ENCODE data around the gene NAGS. TPM values are rescaled to one million over a fixed set of nuclear protein-coding genes. Genes with fewer than 3 reads are reported as not detected.

The NAGS gene, protein sequence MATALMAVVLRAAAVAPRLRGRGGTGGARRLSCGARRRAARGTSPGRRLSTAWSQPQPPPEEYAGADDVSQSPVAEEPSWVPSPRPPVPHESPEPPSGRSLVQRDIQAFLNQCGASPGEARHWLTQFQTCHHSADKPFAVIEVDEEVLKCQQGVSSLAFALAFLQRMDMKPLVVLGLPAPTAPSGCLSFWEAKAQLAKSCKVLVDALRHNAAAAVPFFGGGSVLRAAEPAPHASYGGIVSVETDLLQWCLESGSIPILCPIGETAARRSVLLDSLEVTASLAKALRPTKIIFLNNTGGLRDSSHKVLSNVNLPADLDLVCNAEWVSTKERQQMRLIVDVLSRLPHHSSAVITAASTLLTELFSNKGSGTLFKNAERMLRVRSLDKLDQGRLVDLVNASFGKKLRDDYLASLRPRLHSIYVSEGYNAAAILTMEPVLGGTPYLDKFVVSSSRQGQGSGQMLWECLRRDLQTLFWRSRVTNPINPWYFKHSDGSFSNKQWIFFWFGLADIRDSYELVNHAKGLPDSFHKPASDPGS
- polyA plus RNA-seq (1.4 to 1.8 TPM (median 1.8 TPM) in 3 replicates), polyA minus RNA-seq (0.63 to 1.0 TPM (median 0.77 TPM) in 3 replicates)
- 0.22 TPM for polyA plus RNA-seq (2011; ENCODE audit: low read depth)
- 0.73 and 0.90 TPM in 2 replicates for polyA plus RNA-seq (2011; cell fraction: cytosol; rRNA removed)
- 1.3 and 1.4 TPM in 2 replicates for polyA plus RNA-seq (2011; cell fraction: nucleus; rRNA removed)
- polyA plus RNA-seq (2012; ENCODE audit: low replicate concordance): 1.3 and 1.8 TPM in 2 replicates
- 0.96 TPM for polyA minus RNA-seq (2011; cell fraction: cytosol; rRNA and poly(A)+ RNA removed)
- 0.78 and 1.3 TPM in 2 replicates for polyA minus RNA-seq (2011; cell fraction: nucleus; rRNA and poly(A)+ RNA removed)

DNA sequence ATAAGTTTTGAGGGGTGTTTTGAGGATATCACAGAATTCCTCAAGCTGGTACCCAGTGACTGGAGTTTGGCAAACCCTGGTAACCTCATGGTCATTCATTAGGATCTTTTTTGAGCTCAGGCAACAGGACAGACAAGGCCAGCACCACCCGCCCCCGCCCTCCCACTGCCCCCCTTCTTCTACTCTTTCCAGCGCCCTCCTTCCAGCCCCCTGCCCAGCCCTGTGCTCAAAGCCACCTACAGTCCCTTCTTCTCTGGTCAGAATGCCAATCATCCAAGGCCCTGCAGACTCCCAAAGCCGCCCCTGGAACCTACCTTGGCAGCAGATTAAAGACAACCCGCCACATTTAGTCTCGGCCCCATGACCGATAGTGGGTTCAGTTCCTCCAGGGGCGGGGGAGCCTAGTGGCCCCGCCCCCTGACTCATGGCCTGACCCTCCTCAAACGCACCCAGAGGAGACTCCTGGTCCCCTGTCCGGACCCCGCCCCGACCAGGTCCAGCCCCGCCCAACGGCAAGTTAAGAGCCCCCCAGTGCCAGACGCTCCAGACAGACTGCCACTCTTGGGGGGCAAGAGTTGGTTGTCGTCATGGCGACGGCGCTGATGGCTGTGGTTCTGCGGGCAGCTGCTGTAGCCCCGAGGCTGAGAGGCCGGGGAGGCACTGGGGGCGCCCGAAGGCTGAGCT is at the start of gene NAGS:
TSS of gene NAGS (plus strand) at position 546 of the 684 bp plus-strand sequence. CDS start at position 588, 42 bp downstream.
- Histone ChIP-seq H3K9me1 (ENCODE audit: control insufficient read depth, extremely low read depth, insufficient read depth, low read length) (no peaks in the 10 kb centered on the region), H3K36me3 (ENCODE audit: control insufficient read depth in 2 of 2, extremely low read depth in 1 of 2, insufficient read depth in 2 of 2, low read length in 2 of 2) (no peaks in the 10 kb centered on the region), H3K9me3 (ENCODE audit: control insufficient read depth, low read depth, low read length) (no peaks in the 10 kb centered on the region), H3K9ac (ENCODE audit: control insufficient read depth, extremely low read depth, insufficient read depth, low read length) (peak within 1 kb of the TSS; percentile 74), H3K4me2 (ENCODE audit: control insufficient read depth, extremely low read depth, insufficient read depth, low read depth, low read length) (peak within 1 kb of the TSS; percentile 94), H3K4me1 (ENCODE audit: control insufficient read depth, extremely low read depth, insufficient read depth, low read length) (peaks cover 35% of the 10 kb centered on the region), H3K27ac (ENCODE audit: control insufficient read depth, insufficient read depth, low read length) (peak within 1 kb of the TSS; percentile 18), H4K20me1 (ENCODE audit: control insufficient read depth, extremely low read depth, insufficient read depth, low read length) (no peaks in the 10 kb centered on the region), H2AFZ (ENCODE audit: control insufficient read depth, low read length) (peak within 1 kb of the TSS; percentile 56), H3K27me3 (ENCODE audit: control insufficient read depth, extremely low read depth, insufficient read depth, low read length) (no peaks in the 10 kb centered on the region), H3K4me3 (ENCODE audit: control insufficient read depth in 2 of 3, extremely low read depth in 1 of 3, insufficient read depth in 2 of 3, low read depth in 1 of 3, low read length in 3 of 3) (peak within 1 kb of the TSS; percentile 32 to 63 (median 53)), H3K79me2 (ENCODE audit: control insufficient read depth, insufficient read depth, low read length) (no peaks in the 10 kb centered on the region)
- TF ChIP-seq, protein P1, sequence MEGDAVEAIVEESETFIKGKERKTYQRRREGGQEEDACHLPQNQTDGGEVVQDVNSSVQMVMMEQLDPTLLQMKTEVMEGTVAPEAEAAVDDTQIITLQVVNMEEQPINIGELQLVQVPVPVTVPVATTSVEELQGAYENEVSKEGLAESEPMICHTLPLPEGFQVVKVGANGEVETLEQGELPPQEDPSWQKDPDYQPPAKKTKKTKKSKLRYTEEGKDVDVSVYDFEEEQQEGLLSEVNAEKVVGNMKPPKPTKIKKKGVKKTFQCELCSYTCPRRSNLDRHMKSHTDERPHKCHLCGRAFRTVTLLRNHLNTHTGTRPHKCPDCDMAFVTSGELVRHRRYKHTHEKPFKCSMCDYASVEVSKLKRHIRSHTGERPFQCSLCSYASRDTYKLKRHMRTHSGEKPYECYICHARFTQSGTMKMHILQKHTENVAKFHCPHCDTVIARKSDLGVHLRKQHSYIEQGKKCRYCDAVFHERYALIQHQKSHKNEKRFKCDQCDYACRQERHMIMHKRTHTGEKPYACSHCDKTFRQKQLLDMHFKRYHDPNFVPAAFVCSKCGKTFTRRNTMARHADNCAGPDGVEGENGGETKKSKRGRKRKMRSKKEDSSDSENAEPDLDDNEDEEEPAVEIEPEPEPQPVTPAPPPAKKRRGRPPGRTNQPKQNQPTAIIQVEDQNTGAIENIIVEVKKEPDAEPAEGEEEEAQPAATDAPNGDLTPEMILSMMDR (optimal IDR thresholded peaks at IDR 0.05 in 1 of 3, IDR thresholded peaks at IDR 0.05 in 1 of 3, conservative IDR thresholded peaks at IDR 0.05 in 1 of 3; ENCODE audit: extremely low read depth in 1 of 3, insufficient read depth in 2 of 3, low read length in 3 of 3): no peak
- TF ChIP-seq EZH2 (IDR thresholded peaks at IDR 0.05; ENCODE audit: low read length): no peak
- no peak for FAIRE-seq
- no peak for DNase-seq (ENCODE audit: low read depth, low spot score)
- dilution Hi-C loops (cut with MboI; ENCODE audit: extremely low pct_ligation_motif_present, low sequenced_read_pairs): no loop called here

DNA sequence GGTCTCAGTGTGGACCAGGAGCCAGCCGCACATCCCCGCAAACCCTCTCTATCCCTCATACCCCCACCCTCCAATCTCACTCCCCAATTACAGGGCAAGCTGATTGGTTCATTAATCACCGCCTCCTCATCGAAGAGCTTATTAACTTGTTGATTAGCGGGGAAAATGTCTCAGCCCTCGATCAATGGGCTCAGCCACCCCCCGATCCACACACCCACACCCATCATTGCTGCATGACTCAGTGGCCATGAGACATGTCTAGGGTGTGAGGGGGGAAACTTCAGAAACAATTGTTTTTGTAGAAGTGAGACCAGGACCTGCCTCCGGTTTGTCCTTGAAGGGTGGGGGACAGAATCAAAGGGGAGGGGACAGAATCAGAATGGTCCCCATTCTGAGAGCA is 48.2 kb upstream of the NAGS start:
- dilution Hi-C loops (cut with MboI; ENCODE audit: extremely low pct_ligation_motif_present, low sequenced_read_pairs): no loop called here

More for the DNA sequence above, 48.2 kb upstream of the NAGS start:
- Histone ChIP-seq H3K27ac (ENCODE audit: control insufficient read depth, insufficient read depth, low read length) (no peak overlapping the region), H3K4me2 (ENCODE audit: control insufficient read depth, extremely low read depth, insufficient read depth, low read depth, low read length) (no peak overlapping the region), H3K27me3 (ENCODE audit: control insufficient read depth, extremely low read depth, insufficient read depth, low read length) (peaks cover 36% of the 10 kb centered on the region), H3K79me2 (ENCODE audit: control insufficient read depth, insufficient read depth, low read length) (no peaks in the 10 kb centered on the region), H3K4me3 (ENCODE audit: control insufficient read depth in 2 of 3, extremely low read depth in 1 of 3, insufficient read depth in 2 of 3, low read depth in 1 of 3, low read length in 3 of 3) (no peak overlapping the region), H3K4me1 (ENCODE audit: control insufficient read depth, extremely low read depth, insufficient read depth, low read length) (no peaks in the 10 kb centered on the region), H2AFZ (ENCODE audit: control insufficient read depth, low read length) (no peak overlapping the region), H4K20me1 (ENCODE audit: control insufficient read depth, extremely low read depth, insufficient read depth, low read length) (no peaks in the 10 kb centered on the region), H3K9ac (ENCODE audit: control insufficient read depth, extremely low read depth, insufficient read depth, low read length) (no peak overlapping the region), H3K9me1 (ENCODE audit: control insufficient read depth, extremely low read depth, insufficient read depth, low read length) (no peaks in the 10 kb centered on the region), H3K9me3 (ENCODE audit: control insufficient read depth, low read depth, low read length) (no peaks in the 10 kb centered on the region), H3K36me3 (ENCODE audit: control insufficient read depth in 2 of 2, extremely low read depth in 1 of 2, insufficient read depth in 2 of 2, low read length in 2 of 2) (no peaks in the 10 kb centered on the region)
- no peak for FAIRE-seq
- no peak for DNase-seq (ENCODE audit: low read depth, low spot score)
- TF ChIP-seq, protein P1 (optimal IDR thresholded peaks at IDR 0.05 in 1 of 3, IDR thresholded peaks at IDR 0.05 in 1 of 3, conservative IDR thresholded peaks at IDR 0.05 in 1 of 3; ENCODE audit: extremely low read depth in 1 of 3, insufficient read depth in 2 of 3, low read length in 3 of 3): no peak
- TF ChIP-seq EZH2 (IDR thresholded peaks at IDR 0.05; ENCODE audit: low read length): no peak
